OCI-M1 (cell line): Measurements from ENCODE around the gene UGGT1.
"Not testable (repeated sequence)": the region's sequence is repeated elsewhere in the genome, so short reads cannot be mapped to it uniquely, and the experiment has no call there.

Experiments used
- DNase-seq: peaks from one replicate; lab custom pipeline; 2025; lab: John Stamatoyannopoulos, UW

Gene UGGT1

GRCh38 chr2:128172191-128172590, 81.2 kb downstream of the UGGT1 start:
- no peak for DNase-seq

- DNase-seq: not testable (repeated sequence)
Observed at GRCh38 chr2:128174067-128174466, 83.1 kb downstream of the UGGT1 start.

- no peak for DNase-seq
Observed at GRCh38 chr2:128177315-128177714, 86.3 kb downstream of the UGGT1 start.

- no peak for DNase-seq
Observed at GRCh38 chr2:128178149-128178649, 87.2 kb downstream of the UGGT1 start.

GRCh38 chr2:128178650-128179460, 87.9 kb downstream of the UGGT1 start:
- peak; percentile 56 for DNase-seq

GRCh38 chr2:128179461-128179755, 88.4 kb downstream of the UGGT1 start:
- no peak for DNase-seq

GRCh38 chr2:128180031-128180430, 89.0 kb downstream of the UGGT1 start:
- DNase-seq: no peak

- no peak for DNase-seq
Observed at GRCh38 chr2:128185576-128185975, 94.6 kb downstream of the UGGT1 start.

GRCh38 chr2:128187032-128187654, 96.1 kb downstream of the UGGT1 start:
- DNase-seq: peak; percentile 10

- DNase-seq: no peak
Observed at GRCh38 chr2:128195435-128195984, 104.5 kb downstream of the UGGT1 start.

- DNase-seq: no peak
Observed at GRCh38 chr2:128196026-128196425, 105.0 kb downstream of the UGGT1 start.

- no peak for DNase-seq
Observed at GRCh38 chr2:128196471-128196931, 105.5 kb downstream of the UGGT1 start.

GRCh38 chr2:128197059-128197458, 106.1 kb downstream of the UGGT1 start:
- no peak for DNase-seq

GRCh38 chr2:128198656-128199055, 107.7 kb downstream of the UGGT1 start:
- DNase-seq: no peak

- DNase-seq: no peak
Observed at GRCh38 chr2:128199141-128199540, 108.1 kb downstream of the UGGT1 start.

GRCh38 chr2:128202791-128203190, 111.8 kb downstream of the UGGT1 start:
- no peak for DNase-seq

- DNase-seq: no peak
Observed at GRCh38 chr2:128206245-128206644, 115.2 kb downstream of the UGGT1 start.

- no peak for DNase-seq
Observed at GRCh38 chr2:128208023-128208422, 117.0 kb downstream of the UGGT1 start.

- not testable (repeated sequence) for DNase-seq
Observed at GRCh38 chr2:128208631-128209324, 117.8 kb downstream of the UGGT1 start.

- no peak for DNase-seq
Observed at GRCh38 chr2:128214251-128214650, 123.3 kb downstream of the UGGT1 start.

GRCh38 chr2:128214866-128215460, 124.0 kb downstream of the UGGT1 start:
- no peak for DNase-seq
